HG03066 (cell line): Measurements from ENCODE around the gene GPRIN1.

Experiments
- ATAC-seq: cut with Tn5 transposase; IDR thresholded peaks from one replicate; pipeline ENCODE4 v1.9.1; 2021; ENCODE audit warnings: low read depth; ENCODE audit not compliant: unreplicated experiment

GPRIN1 gene

GRCh38 chr5:176609724-176610434 lies at the start of gene GPRIN1:
Gene GPRIN1, minus strand, starts transcription at chr5:176610156. Its CDS starts 10,322 bp downstream, at chr5:176599834.
- peak; percentile 67 for ATAC-seq

- no peak for ATAC-seq
These were observed 49.5 kb upstream of the GPRIN1 start for GRCh38 chr5:176659512-176659839.

- no peak for ATAC-seq
These were observed 49.0 kb upstream of the GPRIN1 start for GRCh38 chr5:176658817-176659511.

- ATAC-seq, result peak; percentile 47
These were observed 48.1 kb upstream of the GPRIN1 start for GRCh38 chr5:176658007-176658599.

- no peak for ATAC-seq
These were observed 46.6 kb upstream of the GPRIN1 start for GRCh38 chr5:176656467-176656990.

GRCh38 chr5:176654856-176655255 lies 44.9 kb upstream of the GPRIN1 start:
- no peak for ATAC-seq

- no peak for ATAC-seq
These were observed 43.7 kb upstream of the GPRIN1 start for GRCh38 chr5:176653401-176654385.

- no peak for ATAC-seq
These were observed 42.2 kb upstream of the GPRIN1 start for GRCh38 chr5:176652136-176652535.

- ATAC-seq, result no peak
These were observed 41.6 kb upstream of the GPRIN1 start for GRCh38 chr5:176651472-176651980.

GRCh38 chr5:176650354-176650884 lies 40.5 kb upstream of the GPRIN1 start:
- no peak for ATAC-seq

GRCh38 chr5:176648474-176649194 lies 38.7 kb upstream of the GPRIN1 start:
- ATAC-seq, result no peak

- ATAC-seq, result no peak
These were observed 38.0 kb upstream of the GPRIN1 start for GRCh38 chr5:176647843-176648473.

- ATAC-seq, result peak; percentile 93
These were observed 37.3 kb upstream of the GPRIN1 start, which contains the start of gene TSPAN17 for GRCh38 chr5:176647030-176647842. Gene TSPAN17, plus strand, starts transcription at chr5:176647484. Its CDS starts 132 bp downstream, at chr5:176647616.

GRCh38 chr5:176646707-176647029 lies 36.7 kb upstream of the GPRIN1 start:
- ATAC-seq, result peak; percentile 7

GRCh38 chr5:176646049-176646706 lies 36.2 kb upstream of the GPRIN1 start:
- ATAC-seq, result no peak

GRCh38 chr5:176644878-176645670 lies 35.1 kb upstream of the GPRIN1 start:
- ATAC-seq, result no peak

GRCh38 chr5:176644294-176644693 lies 34.3 kb upstream of the GPRIN1 start:
- no peak for ATAC-seq
